ENCODE data around the gene ZNF197. TPM values are rescaled to one million over a fixed set of nuclear protein-coding genes. Genes with fewer than 3 reads are reported as not detected.

Gene ZNF197
- total and polyA plus RNA-seq, 2 of the 4 experiments (the other 2 are of a cell fraction), result 5.0 to 14.9 TPM

- H3K4me1 ChIP-seq (ENCODE audit: control insufficient read depth, insufficient read depth, low read length), result no peaks in the 10 kb centered on the region
- no peak overlapping the region for H3K18ac ChIP-seq (ENCODE audit: low read depth, low read length)
- H3K9ac ChIP-seq (ENCODE audit: low read depth, low read length), result no peak overlapping the region
- no peak overlapping the region for H2AK9ac ChIP-seq (replicated peaks; ENCODE audit: low read depth, low read length, poor library complexity)
- no peak overlapping the region for H4K91ac ChIP-seq (ENCODE audit: insufficient read depth, low read depth, low read length)
- no peak overlapping the region for H2AFZ ChIP-seq (replicated peaks; ENCODE audit: low read length, poor library complexity)
- H4K20me1 ChIP-seq (ENCODE audit: insufficient read depth, low read length), result no peaks in the 10 kb centered on the region
- H3K9me3 ChIP-seq (ENCODE audit: control insufficient read depth, insufficient read depth, low read length), result peaks cover 12% of the 10 kb centered on the region; the same call in 1 of the 2 replicates
- H3K27me3 ChIP-seq (ENCODE audit: control insufficient read depth, insufficient read depth, low read length), result no peaks in the 10 kb centered on the region
- no peak overlapping the region for H3K56ac ChIP-seq (ENCODE audit: extremely low read depth, insufficient read depth, low read length)
- H3K79me1 ChIP-seq (ENCODE audit: low read depth in 1 of 2, low read length in 2 of 2), result no peaks in the 10 kb centered on the region
- H3K4me2 ChIP-seq (ENCODE audit: low read depth, low read length), result no peak overlapping the region
- intact Hi-C loops (cut with micrococcal nuclease) (no loop called here), in situ Hi-C loops (cut with MboI; ENCODE audit: low sequenced_read_pairs) (no loop called here), dilution Hi-C loops (cut with HindIII; ENCODE audit: low sequenced_read_pairs, unreplicated experiment) (no loop called here)
- H3K9me1 ChIP-seq (ENCODE audit: insufficient read depth, low read length), result no peaks in the 10 kb centered on the region
- TF ChIP-seq RAD21 (IDR thresholded peaks at IDR 0.05; ENCODE audit: low read length) (no peak), BHLHE40 (IDR thresholded peaks at IDR 0.05; ENCODE audit: low read depth, low read length) (no peak), MAFK (IDR thresholded peaks at IDR 0.05; ENCODE audit: low read depth, low read length) (no peak), CTCF (conservative IDR thresholded peaks at IDR 0.05; ENCODE audit: low read depth, low read length) (no peak), POLR2A (IDR thresholded peaks at IDR 0.05; ENCODE audit: low read depth, low read length) (no peak), FOS (IDR thresholded peaks at IDR 0.05; ENCODE audit: low read depth, low read length) (no peak), SMC3 (IDR thresholded peaks at IDR 0.05; ENCODE audit: low read depth, low read length) (no peak), RCOR1 (IDR thresholded peaks at IDR 0.05; ENCODE audit: insufficient replicate concordance, low read length) (no peak), NFE2L2 (IDR thresholded peaks at IDR 0.05; ENCODE audit: low read depth, low read length) (no peak), USF2 (IDR thresholded peaks at IDR 0.05; ENCODE audit: low read depth, low read length) (no peak), MXI1 (IDR thresholded peaks at IDR 0.05; ENCODE audit: borderline replicate concordance, low read depth, low read length) (no peak), MAZ (IDR thresholded peaks at IDR 0.05; ENCODE audit: borderline replicate concordance, low read depth, low read length) (no peak), ELK1 (IDR thresholded peaks at IDR 0.05; ENCODE audit: borderline replicate concordance, low read depth, low read length) (no peak)
- CTCF ChIA-PET, result interaction anchor here (0.6 kb wide), 1 partner anchor 186 kb away, joined by 12 read pairs; no protein-coding TSS in a partner anchor
- H2BK120ac ChIP-seq (ENCODE audit: low read depth, low read length), result no peak overlapping the region
- no peak overlapping the region for H3K4ac ChIP-seq (ENCODE audit: low read depth, low read length)
- no peak overlapping the region for H3K23ac ChIP-seq (ENCODE audit: low read depth, low read length)
- BruUV-seq (replicated peaks), result no TSS peak
- H4K8ac ChIP-seq (ENCODE audit: low read depth in 2 of 2, low read length in 2 of 2), result no peak overlapping the region
- no peak for DNase-seq
- H3K36me3 ChIP-seq (ENCODE audit: control insufficient read depth, insufficient read depth, low read length), result 0 out of 2 replicates have a peak, but pooled peaks cover 2% of the 10 kb centered on the region
- H3K27ac ChIP-seq (ENCODE audit: insufficient read depth, low read length), result no peak overlapping the region
- no peak overlapping the region for H2AK5ac ChIP-seq (ENCODE audit: low read depth, low read length)
- no peak overlapping the region for H3K4me3 ChIP-seq (ENCODE audit: insufficient read depth, low read depth, low read length)
- ATAC-seq (ENCODE audit: low read depth), result no peak
- no peak overlapping the region for H4K5ac ChIP-seq (ENCODE audit: low read depth, low read length)
- H2BK15ac ChIP-seq (ENCODE audit: low read depth, low read length), result no peak overlapping the region
- POLR2A ChIA-PET (ENCODE audit: unreplicated experiment), result no interaction called here
- H2BK20ac ChIP-seq (ENCODE audit: low read depth, low read length), result no peak overlapping the region
- no peak overlapping the region for H3K14ac ChIP-seq (replicated peaks; ENCODE audit: low read depth, low read length)
- H2BK5ac ChIP-seq (ENCODE audit: low read depth, low read length, poor library complexity, severe bottlenecking), result no peak overlapping the region
These were observed 48.2 kb upstream of the ZNF197 start for GRCh38 chr3:44576613-44577012.
